B cell (primary cell): ENCODE data around the gene CAPZA1. TPM values are rescaled to one million over a fixed set of nuclear protein-coding genes. Genes with fewer than 3 reads are reported as not detected.

Experiments
- ATAC-seq: fragments of 200-7000 bp; cut with Tn5 transposase; one replicate; pipeline ENCODE4 v1.10.0; 2021; ENCODE audit warnings: low read depth, mild to moderate bottlenecking, moderate number of reproducible peaks, moderate library complexity
- CTCF ChIA-PET: fragments of 350-600 bp; sonication (Branson Sonifier 250); formaldehyde crosslinking; loops from one replicate; lab custom pipeline; 2021; ENCODE audit warnings: antibody characterized with exemption, inconsistent platforms; lab: Charles Lee
- POLR2A ChIA-PET: fragments of 350-600 bp; sonication (Branson Sonifier 250); formaldehyde crosslinking; loops from one replicate; lab custom pipeline; 2021; ENCODE audit warnings: antibody characterized with exemption; lab: Charles Lee
- DNase-seq: peaks from one replicate; pipeline ENCODE4 v3.0.0; 2013
- H2AFZ ChIP-seq: 2 replicates; pipeline ENCODE4 v1.6.1; 2012; ENCODE audit warnings: mild to moderate bottlenecking, low read depth, low read length; ENCODE audit not compliant: insufficient read depth, poor library complexity, severe bottlenecking
- H3K27ac ChIP-seq, 2 donors: 1 replicate in 1 of 2; 2 replicates in 1 of 2; pipeline ENCODE4 v1.5.1; 2012 to 2013; ENCODE audit warnings: low read length in 2 of 2, mild to moderate bottlenecking in 2 of 2, moderate library complexity in 1 of 2
- H3K27me3 ChIP-seq, 4 experiments: fragments of 200-600 bp in 1 of 4; sonication (generic) in 1 of 4; replicated peaks in 1 of 4; 1 replicate in 2 of 4; 2 replicates in 2 of 4; pipeline versions ENCODE4 v1.6.1 to v1.7.0; 2013 to 2016; ENCODE audit warnings: low read length in 3 of 4, mild to moderate bottlenecking in 2 of 4, mixed read lengths in 1 of 4, moderate library complexity in 1 of 4; ENCODE audit not compliant: insufficient read depth in 4 of 4, control insufficient read depth in 3 of 4; ENCODE audit errors: control extremely low read depth in 1 of 4
- H3K36me3 ChIP-seq, 2 experiments: replicated peaks in 1 of 2; 1 replicate in 1 of 2; 2 replicates in 1 of 2; pipeline versions ENCODE4 v1.6.1 to v1.7.1; 2013; ENCODE audit warnings: low read length in 1 of 2; ENCODE audit not compliant: insufficient read depth in 2 of 2, control insufficient read depth in 1 of 2; ENCODE audit errors: control extremely low read depth in 1 of 2, extremely low read depth in 1 of 2
- H3K4me1 ChIP-seq, 2 donors: fragments of 200-600 bp in 1 of 2; sonication (generic) in 1 of 2; 1 replicate in 1 of 2; 2 replicates in 1 of 2; pipeline versions ENCODE4 v1.5.1 to v1.6.1; 2013 to 2017; ENCODE audit warnings: low read length in 2 of 2; ENCODE audit not compliant: control insufficient read depth in 2 of 2, insufficient read depth in 2 of 2
- H3K4me2 ChIP-seq: replicated peaks from 2 replicates; pipeline ENCODE3; 2012; ENCODE audit warnings: mild to moderate bottlenecking, low read depth, low read length; ENCODE audit not compliant: poor library complexity, severe bottlenecking
- H3K4me3 ChIP-seq, 5 experiments: fragments of 200-600 bp in 1 of 5; sonication (generic) in 1 of 5; 1 replicate in 3 of 5; 2 replicates in 2 of 5; pipeline versions ENCODE4 v1.5.1 to v1.7.0; 2011 to 2016; ENCODE audit warnings: low read length in 4 of 5, mild to moderate bottlenecking in 4 of 5, low read depth in 2 of 5, control low read depth in 1 of 5, moderate library complexity in 1 of 5; ENCODE audit not compliant: insufficient read depth in 1 of 5; ENCODE audit errors: control extremely low read depth in 1 of 5, extremely low read depth in 1 of 5
- H3K79me2 ChIP-seq: fragments of 200-600 bp; sonication (generic); one replicate; pipeline ENCODE4 v1.6.0; 2016; ENCODE audit warnings: low read length; ENCODE audit not compliant: control insufficient read depth, insufficient read depth
- H3K9ac ChIP-seq: fragments of 200-600 bp; sonication (generic); 2 replicates; pipeline ENCODE4 v1.6.1; 2017; ENCODE audit warnings: mild to moderate bottlenecking, low read length, moderate library complexity
- H3K9me3 ChIP-seq, 3 donors: one replicate each; pipeline versions ENCODE4 v1.6.1 to v1.7.1; 2013; ENCODE audit warnings: low read length in 2 of 3; ENCODE audit not compliant: control insufficient read depth in 2 of 3, insufficient read depth in 1 of 3; ENCODE audit errors: control extremely low read depth in 1 of 3
- H4K20me1 ChIP-seq: 2 replicates; pipeline ENCODE4 v1.6.0; 2012; ENCODE audit warnings: mild to moderate bottlenecking, low read length; ENCODE audit not compliant: insufficient read depth, control insufficient read depth, poor library complexity, severe bottlenecking
- H3K27ac Mint-ChIP-seq: one replicate; pipeline ENCODE4 v1.8.0; 2021; ENCODE audit warnings: mixed read lengths
- H3K27me3 Mint-ChIP-seq: one replicate; pipeline ENCODE4 v1.8.0; 2021; ENCODE audit warnings: mixed read lengths
- H3K4me1 Mint-ChIP-seq: one replicate; pipeline ENCODE4 v1.8.0; 2021; ENCODE audit warnings: mixed read lengths
- H3K4me3 Mint-ChIP-seq: one replicate; pipeline ENCODE4 v1.8.0; 2021; ENCODE audit warnings: mixed read lengths
- H3K9me3 Mint-ChIP-seq: one replicate; pipeline ENCODE4 v1.8.0; 2022; ENCODE audit warnings: mixed read lengths; ENCODE audit not compliant: insufficient read depth
- EZH2 ChIP-seq: IDR thresholded peaks from 2 replicates; pipeline ENCODE4 v1.6.1; 2012; ENCODE audit warnings: borderline replicate concordance, low read depth, mild to moderate bottlenecking, moderate library complexity, low read length; ENCODE audit not compliant: insufficient read depth, poor library complexity, severe bottlenecking
- WGBS: methylation state at CpG from one replicate; pipeline ENCODE4 v1.1.5; 2013; ENCODE audit warnings: missing lambda C conversion rate; ENCODE audit not compliant: insufficient coverage; 5-methylcytosine and 5-hydroxymethylcytosine counted together
- intact Hi-C: fragments of 100-400 bp; cut with micrococcal nuclease; formaldehyde crosslinking; loops from one replicate; pipeline ENCODE4 v1.10.0; 2022
- polyA plus RNA-seq: library from polyadenylated mRNA; depleted of rRNA; stranded (reverse); fragments of >200 nt; gene quantifications from 2 replicates; pipeline ENCODE4 v1.2.3, GENCODE V29; 2012
- small RNA-seq: library from RNA; depleted of rRNA; stranded (forward); fragments of <200 nt; gene quantifications from one replicate; pipeline ENCODE3, GENCODE V24; 2012; ENCODE audit warnings: low replicate concordance, low read depth; ENCODE audit not compliant: insufficient read length
- total RNA-seq, 2 donors: library from RNA; stranded (reverse); fragments of 120-200 nt in 1 of 2; gene quantifications; 1 replicate in 1 of 2; 2 replicates in 1 of 2; pipeline versions ENCODE4 v1.2.3 to v1.2.4, GENCODE V29; 2013 to 2022
- TF ChIP-seq, protein P1 (sequence below): fragments of 200-600 bp; IDR thresholded peaks from one replicate; pipeline ENCODE4 v1.8.0; 2022; ENCODE audit warnings: antibody characterized with exemption, mild to moderate bottlenecking

Gene CAPZA1
- total and polyA plus RNA-seq, 2 donors (not counting 1 experiment from before 2014, with no cell fraction given): 52.2 to 172 TPM

DNA sequence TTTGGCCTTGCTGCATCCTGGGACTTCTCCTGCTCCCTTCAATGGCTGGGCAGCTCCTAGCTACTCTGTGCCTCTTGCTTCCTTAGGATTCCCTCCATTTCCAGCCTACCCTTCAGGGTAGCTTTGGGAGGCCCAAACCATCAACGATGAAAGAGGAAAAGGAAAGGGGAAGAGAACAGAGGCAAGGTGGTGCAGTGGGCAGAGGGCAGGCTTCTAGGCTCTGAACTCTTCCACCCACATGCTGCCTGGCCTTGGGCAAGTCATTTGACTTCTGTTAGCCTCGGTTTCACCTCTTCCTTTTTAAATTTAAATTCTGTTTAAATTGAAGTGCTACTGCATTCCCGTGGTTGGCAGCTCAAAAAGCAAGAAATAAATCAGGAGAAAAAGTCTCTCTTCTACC, 101.2 kb downstream of the CAPZA1 start:
- Histone ChIP-seq H3K27me3 (peaks cover 0 to 22% (median 12%) of the 10 kb centered on the region in 4 experiments), H3K9ac (no peak overlapping the region), H3K9me3 (no peaks in the 10 kb centered on the region), H3K27ac (no peak overlapping the region), H2AFZ (no peak overlapping the region), H3K4me2 (no peak overlapping the region), H3K4me1 (peaks cover 13 to 32% of the 10 kb centered on the region in 2 donors), H3K79me2 (no peaks in the 10 kb centered on the region), H3K4me3 (no peak overlapping the region), H4K20me1 (no peaks in the 10 kb centered on the region), H3K36me3 (no peaks in the 10 kb centered on the region)
- no peak for TF ChIP-seq EZH2
- TF ChIP-seq, protein P1, sequence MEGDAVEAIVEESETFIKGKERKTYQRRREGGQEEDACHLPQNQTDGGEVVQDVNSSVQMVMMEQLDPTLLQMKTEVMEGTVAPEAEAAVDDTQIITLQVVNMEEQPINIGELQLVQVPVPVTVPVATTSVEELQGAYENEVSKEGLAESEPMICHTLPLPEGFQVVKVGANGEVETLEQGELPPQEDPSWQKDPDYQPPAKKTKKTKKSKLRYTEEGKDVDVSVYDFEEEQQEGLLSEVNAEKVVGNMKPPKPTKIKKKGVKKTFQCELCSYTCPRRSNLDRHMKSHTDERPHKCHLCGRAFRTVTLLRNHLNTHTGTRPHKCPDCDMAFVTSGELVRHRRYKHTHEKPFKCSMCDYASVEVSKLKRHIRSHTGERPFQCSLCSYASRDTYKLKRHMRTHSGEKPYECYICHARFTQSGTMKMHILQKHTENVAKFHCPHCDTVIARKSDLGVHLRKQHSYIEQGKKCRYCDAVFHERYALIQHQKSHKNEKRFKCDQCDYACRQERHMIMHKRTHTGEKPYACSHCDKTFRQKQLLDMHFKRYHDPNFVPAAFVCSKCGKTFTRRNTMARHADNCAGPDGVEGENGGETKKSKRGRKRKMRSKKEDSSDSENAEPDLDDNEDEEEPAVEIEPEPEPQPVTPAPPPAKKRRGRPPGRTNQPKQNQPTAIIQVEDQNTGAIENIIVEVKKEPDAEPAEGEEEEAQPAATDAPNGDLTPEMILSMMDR: no peak
- DNase-seq: no peak
- Mint-ChIP-seq H3K4me1 (peaks cover 22% of the 10 kb centered on the region), H3K4me3 (no peak overlapping the region), H3K9me3 (no peaks in the 10 kb centered on the region), H3K27me3 (peaks cover 36% of the 10 kb centered on the region), H3K27ac (no peak overlapping the region)
- no peak for ATAC-seq
- WGBS: no CpG with 5 or more reads among the region's 3 CpGs
- intact Hi-C loops: no loop called here
- CTCF ChIA-PET: interaction anchor here (0.7 to 9.7 kb wide), 7 partner anchors 13 to 353 kb away, joined by 3 to 109 read pairs (median 3); partner anchors contain the start of gene LRIG2
- POLR2A ChIA-PET: no interaction called here

Small RNA genes within 50 kb of the gene (small RNA-seq; reads per million reads assigned to genes)
- gene RNU7-70P: not detected

Other genes starting within 250 kb of the CAPZA1 start
- 28.3 and 28.9 TPM in 2 replicates for gene CTTNBP2NL, start 223.6 kb upstream of the CAPZA1 start, total RNA-seq
- gene CTTNBP2NL, start 223.6 kb upstream of the CAPZA1 start, polyA plus RNA-seq: 0.36 and 0.46 TPM in 2 replicates
- 5.2 and 5.9 TPM in 2 replicates for gene WNT2B, start 110.9 kb upstream of the CAPZA1 start, total RNA-seq
- gene WNT2B, start 110.9 kb upstream of the CAPZA1 start, polyA plus RNA-seq: 0.26 and 0.54 TPM in 2 replicates
- gene ST7L, start 691 bp upstream of the CAPZA1 start, total RNA-seq: 16.4 and 21.9 TPM in 2 replicates
- gene ST7L, start 691 bp upstream of the CAPZA1 start, polyA plus RNA-seq: 13.1 and 17.4 TPM in 2 replicates
- 46.2 and 51.2 TPM in 2 replicates for gene MOV10, start 54.8 kb downstream of the CAPZA1 start, total RNA-seq
- 31.0 and 44.6 TPM in 2 replicates for gene MOV10, start 54.8 kb downstream of the CAPZA1 start, polyA plus RNA-seq
- 18.5 and 21.0 TPM in 2 replicates for gene RHOC, start 87.3 kb downstream of the CAPZA1 start, total RNA-seq
- 28.3 and 32.7 TPM in 2 replicates for gene RHOC, start 87.3 kb downstream of the CAPZA1 start, polyA plus RNA-seq
- gene PPM1J, start 95.5 kb downstream of the CAPZA1 start, total RNA-seq: 1.7 and 2.1 TPM in 2 replicates
- gene PPM1J, start 95.5 kb downstream of the CAPZA1 start, polyA plus RNA-seq: 7.5 and 9.8 TPM in 2 replicates